DMS114 treated with DMSO at 0.1 percent for 48 hours (cell line): ENCODE data around the gene NELFCD.
"Not testable (repeated sequence)": the region's sequence is repeated elsewhere in the genome, so short reads cannot be mapped to it uniquely, and the experiment has no call there.

Experiments used
- DNase-seq: peaks from one replicate; lab custom pipeline; 2025; ENCODE audit not compliant: unreplicated experiment; lab: John Stamatoyannopoulos, UW

Gene NELFCD

DNA sequence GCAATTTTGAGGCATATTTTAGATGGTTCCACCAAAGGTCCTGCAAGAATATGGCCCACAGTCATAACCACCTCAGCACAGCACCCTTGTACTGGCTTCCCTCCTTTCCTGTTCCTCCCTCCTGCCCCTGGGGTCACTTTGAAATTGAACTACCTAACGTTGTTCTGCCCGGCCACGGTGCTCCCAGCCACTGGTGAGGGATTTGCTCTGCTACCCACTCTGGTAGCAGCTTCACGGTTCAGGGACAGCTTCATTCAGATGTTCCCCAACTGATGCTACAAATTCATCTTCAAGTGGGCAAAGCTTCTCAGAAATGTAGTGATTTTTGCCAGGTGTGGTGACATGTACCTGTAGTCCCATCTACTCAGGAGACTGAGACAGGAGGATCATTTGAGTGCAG is 7.9 kb upstream of the NELFCD start:
- no peak for DNase-seq

GRCh38 chr20:58973866-58974265 is 7.2 kb upstream of the NELFCD start:
- DNase-seq = no peak

DNA sequence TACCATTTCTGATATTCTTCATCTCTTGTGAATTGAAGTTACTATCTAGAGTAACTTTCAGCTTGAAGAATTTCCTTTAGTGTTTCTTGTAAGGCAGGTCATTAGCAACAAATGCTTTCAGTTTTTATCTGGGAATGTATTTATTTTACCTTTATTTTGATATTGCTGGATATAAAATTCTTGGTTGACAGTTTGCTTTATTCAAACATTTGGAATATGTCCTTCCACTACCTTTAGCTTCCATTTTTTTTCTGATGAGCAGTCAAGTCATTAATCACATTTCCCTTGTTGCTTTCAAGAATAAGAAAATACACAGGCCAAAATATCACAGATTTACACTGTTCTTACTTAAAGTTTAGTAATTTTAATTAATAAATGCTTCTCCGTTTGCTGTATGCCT is 5.7 kb upstream of the NELFCD start:
- DNase-seq = no peak

DNA sequence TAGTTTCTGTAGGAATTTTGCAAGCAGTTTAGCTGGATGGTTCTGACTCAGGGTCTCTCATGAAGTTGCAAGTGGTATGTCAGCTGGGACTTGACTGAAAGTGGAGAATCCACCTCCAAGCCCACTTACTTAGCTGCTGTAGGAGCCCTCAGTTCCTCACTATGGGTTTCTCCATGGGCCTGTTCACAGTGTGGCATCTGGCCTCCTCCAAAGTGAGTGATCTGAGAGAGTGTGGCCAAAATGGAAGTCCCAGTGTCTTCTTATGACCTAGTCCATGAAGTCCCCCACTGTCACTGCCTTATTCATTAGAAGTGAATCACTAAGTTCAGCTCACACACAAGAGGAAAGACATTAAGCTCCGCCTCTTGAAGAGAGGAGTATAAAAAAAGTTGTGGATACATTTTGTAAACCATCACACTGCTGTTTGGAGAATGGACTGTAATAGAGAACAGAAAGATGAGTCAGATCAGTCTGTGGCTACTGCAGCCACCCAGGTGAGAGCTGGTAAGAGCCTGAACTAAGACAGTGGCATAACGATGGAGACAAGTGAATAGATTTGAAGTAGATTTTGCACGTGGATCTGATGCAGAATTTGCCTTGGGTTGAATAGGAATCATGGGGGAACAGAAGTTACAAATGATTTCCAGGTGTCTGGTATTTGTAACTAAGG is 4.9 kb upstream of the NELFCD start:
- no peak for DNase-seq

- no peak for DNase-seq
Observed at GRCh38 chr20:58978351-58979190, 2.5 kb upstream of the NELFCD start.

GRCh38 chr20:58981628-58982364 is 740 bp downstream of the NELFCD start:
- DNase-seq = no peak

DNA sequence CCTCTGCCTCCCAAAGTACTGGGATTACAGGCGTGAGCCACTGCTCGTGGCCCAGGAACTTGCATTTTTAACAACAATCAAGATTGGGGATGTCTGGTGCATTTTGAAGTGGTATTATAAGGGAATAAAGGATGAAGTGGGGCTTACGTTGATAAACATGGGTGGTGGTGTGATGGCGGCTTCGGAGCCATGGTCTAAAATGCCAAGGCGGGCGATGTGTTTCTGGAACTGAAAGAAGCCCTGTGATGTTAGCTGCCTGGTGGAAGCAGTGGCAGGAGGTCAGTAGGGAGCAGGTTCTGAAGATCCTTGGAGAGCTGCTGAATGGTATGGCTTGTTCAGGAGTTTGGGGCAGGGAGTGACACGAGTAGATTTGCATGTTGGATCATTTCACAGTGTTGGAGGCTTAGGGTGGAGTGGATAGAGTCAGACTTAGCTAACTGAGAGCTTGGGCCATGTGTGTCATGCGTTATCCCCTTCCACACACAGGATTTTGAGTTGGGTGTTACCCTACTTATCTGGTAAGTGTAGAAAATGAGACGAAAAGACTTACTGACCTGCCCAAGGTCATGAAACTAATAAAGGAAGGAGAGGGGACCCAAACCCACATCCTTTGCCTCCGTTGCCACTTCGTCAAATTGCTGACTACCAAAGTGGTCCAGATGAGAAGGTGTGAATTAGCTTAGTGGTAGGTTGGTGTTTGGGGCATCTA is 1.5 kb downstream of the NELFCD start:
- no peak for DNase-seq

- not testable (repeated sequence) for DNase-seq
Observed at GRCh38 chr20:58983115-58983468, 2.0 kb downstream of the NELFCD start.

DNA sequence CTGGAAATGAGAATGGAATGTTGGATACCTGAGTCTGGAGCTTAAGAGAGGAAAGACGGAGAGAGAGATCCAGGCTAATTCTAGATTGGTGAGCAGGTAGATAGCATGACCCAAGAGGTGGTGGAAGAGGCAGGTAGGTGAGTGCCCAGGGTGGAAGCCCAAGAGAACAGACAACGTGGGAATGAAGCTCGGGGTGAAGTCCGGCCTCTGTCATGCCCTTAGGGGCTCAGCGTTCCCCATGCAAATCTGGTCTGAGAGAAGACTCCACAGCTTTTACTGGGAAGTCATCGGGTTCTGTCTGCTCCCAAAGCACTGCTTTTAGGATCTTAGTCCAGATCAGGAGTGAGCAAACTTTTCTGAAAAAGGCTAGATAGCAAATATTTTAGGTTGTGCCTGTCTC is 3.6 kb downstream of the NELFCD start:
- DNase-seq = no peak

DNA sequence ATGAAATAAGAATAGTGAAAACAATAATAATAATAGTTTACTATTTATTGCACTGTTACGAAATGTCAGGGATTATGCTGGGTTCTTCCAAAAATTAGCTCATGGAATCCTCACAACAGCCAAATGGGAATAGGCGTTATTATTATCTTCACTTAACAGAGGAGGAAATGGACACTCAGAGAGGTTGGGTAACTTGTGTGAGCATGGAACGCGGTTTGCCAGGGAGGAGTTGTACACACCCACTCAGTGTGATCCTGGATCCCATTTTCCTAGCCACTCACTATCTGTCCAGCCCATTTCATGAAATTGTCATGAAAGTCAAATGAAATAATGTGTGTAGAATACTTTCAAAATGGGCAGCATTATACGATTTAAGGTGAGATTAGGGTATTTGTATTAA is 4.6 kb downstream of the NELFCD start:
- DNase-seq = no peak

DNA sequence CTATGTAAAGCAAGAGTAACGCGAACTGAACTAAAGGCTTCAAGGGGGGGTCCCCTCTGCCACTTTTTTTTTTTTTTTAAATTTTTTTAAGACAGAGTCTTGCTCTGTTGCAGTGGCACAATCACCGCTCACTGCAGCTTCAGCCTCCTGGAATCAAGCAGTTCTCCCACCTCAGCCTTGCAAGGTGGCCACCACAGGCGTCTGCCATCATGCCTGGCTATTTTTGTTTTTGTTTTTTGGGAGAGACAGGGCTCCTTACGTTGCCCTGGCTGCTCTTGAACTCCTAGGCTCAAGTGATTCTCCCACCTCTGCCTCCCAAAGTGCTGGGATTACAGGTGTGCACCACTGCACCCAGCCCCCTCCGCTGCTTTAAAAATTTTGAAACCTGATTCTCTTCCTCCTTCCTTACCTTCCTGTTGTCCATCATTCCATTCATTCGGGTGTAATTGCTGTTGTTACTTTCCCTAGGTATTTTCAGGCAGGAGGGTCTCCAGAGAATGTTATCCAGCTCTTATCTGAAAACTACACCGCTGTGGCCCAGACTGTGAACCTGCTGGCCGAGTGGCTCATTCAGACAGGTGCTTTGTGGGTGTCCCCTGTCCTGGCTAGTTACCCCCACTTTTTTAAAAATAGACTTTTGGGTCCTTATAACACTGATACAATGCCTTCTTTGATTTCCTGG is 5.4 kb downstream of the NELFCD start:
- DNase-seq = no peak

- no peak for DNase-seq
Observed at GRCh38 chr20:58986968-58987517, 6.0 kb downstream of the NELFCD start.

DNA sequence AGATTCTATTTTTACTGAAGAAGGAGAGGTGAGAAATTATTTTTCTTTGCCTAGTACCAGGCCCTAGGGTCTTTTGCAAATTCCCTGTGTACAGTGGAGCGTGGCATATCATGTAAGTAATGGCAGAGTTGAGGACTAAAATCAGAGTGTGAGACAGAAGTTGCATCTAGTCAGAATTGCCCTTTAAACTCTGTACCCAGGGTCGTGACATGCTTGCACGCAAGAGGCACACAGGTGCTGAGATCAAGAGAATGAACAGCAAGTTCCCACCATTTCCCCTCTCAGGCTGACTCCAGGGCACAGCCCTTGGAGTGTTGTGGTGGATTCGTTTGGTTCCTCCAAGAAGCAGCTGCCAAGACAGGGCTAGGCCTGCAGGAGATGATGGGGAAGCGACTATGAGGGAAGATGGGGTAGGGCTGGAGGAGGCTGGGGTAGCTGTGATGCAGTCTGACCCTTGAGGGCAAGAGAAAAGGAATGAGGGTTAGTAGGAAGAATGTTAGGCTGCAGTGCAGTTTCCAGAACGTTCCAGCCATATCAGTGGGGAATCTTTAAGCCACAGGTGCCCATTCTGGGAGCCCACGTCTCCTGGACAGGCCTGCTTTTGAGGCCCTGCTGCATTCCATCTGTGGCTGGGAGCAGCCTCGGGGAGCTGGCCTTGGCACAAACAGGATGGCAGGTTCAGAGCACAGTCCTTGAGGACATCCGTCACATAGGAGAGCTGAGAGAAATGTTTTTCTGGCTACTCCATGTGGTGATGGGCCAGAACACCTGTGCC is 6.9 kb downstream of the NELFCD start:
- no peak for DNase-seq

DNA sequence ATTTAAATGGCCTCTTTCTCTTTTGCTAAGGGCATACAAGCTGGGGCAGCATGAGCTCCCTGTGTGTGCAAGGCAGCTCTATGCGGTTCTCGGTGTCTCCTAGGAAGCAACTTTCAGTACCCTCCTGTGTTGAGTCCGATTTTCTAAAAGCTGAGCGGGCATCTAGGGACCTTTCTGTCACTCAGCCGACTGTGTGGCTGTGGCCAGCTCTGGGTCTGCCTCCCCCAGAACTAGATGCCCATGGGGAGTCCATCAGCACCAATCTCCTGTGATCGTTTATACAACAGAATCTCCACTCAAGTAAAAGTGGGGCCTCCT is 7.5 kb downstream of the NELFCD start:
- DNase-seq = no peak

- DNase-seq = no peak
Observed at GRCh38 chr20:58989196-58989595, 8.1 kb downstream of the NELFCD start.

GRCh38 chr20:58990651-58991445 is 9.8 kb downstream of the NELFCD start:
- no peak for DNase-seq

GRCh38 chr20:58991715-58992114 is 10.7 kb downstream of the NELFCD start:
- no peak for DNase-seq

DNA sequence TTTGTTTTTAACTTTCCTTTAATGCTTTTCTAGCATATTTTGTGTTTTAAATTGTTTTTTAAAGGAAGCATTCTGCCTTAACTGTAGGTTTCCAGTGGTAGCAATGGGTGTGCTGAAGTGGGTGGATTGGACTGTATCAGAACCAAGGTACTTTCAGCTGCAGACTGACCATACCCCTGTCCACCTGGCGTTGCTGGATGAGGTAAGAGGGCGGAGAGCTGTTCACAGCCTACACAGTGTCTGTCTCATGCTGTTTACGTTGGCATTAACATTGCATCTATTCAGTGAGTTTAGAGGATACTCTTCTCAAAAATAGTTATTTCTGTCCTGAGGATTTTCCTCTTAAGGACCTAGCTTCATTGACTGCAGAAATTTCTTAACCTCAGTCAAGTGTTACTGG is 11.9 kb downstream of the NELFCD start:
- DNase-seq = no peak
